ENCODE data around the gene SNX27.
A peak's percentile ranks its signal among the peaks of the same experiment; 100 is the strongest.
"Not testable (repeated sequence)": the region's sequence is repeated elsewhere in the genome, so short reads cannot be mapped to it uniquely, and the experiment has no call there.

Gene SNX27

DNA sequence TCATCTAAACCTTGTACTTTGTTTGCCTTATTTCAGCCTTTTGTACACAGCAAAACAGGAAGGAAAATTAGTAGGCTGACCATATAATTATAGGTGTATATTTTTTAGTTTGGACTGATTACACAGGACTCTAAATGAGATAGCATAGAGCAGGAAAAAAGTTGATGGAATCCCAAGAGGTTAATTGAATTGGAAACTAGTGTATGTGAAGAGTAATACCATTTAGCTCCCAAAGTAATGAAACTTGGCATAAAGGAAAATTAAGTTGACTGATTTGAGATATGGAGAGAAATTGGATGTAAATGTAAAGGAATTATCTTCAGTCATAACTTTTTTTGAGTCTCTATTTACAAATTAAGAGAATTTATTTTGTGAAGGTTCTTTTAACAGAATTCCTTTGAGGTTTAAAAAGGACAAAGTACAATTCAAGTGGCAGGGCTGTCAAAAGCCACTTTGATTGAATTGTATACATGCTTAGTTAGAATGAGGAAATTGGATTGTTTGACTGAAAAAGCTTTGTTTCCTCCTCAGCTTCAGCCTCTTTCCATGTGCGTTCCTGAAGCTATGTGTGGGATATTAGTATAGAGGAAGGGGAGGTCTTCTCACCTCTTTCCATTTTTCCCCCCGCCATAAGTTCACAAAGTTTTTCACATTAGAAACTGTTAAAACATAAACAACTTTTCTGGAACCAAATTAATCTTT lies 26.4 kb downstream of the SNX27 start:
- no peak for TF ChIP-seq CTCF (conservative IDR thresholded peaks at IDR 0.05; ENCODE audit: low read length)
- H3K4me3 ChIP-seq (ENCODE audit: low read length): no peak overlapping the region
- DNase-seq (ENCODE audit: low read depth): no peak

DNA sequence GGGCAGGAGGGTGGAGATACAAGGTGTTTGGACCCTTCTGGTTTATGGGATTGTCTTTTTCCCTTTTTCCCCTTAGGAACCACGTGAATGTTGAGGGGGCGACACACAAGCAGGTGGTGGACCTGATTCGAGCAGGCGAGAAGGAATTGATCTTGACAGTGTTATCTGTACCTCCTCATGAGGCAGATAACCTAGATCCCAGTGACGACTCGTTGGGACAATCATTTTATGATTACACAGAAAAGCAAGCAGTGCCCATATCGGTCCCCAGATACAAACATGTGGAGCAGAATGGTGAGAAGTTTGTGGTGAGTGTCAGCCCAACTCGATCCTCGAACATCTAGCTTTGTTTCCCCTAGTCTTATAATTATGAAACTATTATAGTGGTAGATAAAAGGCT lies 27.0 kb downstream of the SNX27 start:
- H3K4me3 ChIP-seq (ENCODE audit: low read length): no peak overlapping the region
- TF ChIP-seq CTCF (conservative IDR thresholded peaks at IDR 0.05; ENCODE audit: low read length): no peak

DNA sequence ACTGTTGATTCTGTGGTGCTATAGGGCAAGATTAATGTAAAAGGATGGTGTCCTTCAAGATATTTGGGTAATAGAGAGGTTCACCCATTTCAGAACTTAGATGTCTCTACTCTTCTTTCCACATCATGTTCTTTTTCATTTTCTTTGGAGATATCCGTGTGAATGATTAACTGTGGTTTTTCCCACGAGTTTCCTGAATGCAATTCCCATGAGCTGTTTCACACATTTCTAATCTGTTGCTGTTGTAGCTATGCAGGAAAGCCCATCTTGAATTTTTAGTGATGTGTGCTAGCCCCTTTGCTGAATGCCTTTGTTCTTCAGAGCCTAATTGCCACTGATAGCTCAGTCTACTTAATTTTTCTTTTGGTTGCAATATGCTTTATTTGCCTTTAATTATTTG lies 27.6 kb downstream of the SNX27 start:
- DNase-seq (ENCODE audit: low read depth): peak; percentile 67
- TF ChIP-seq CTCF (conservative IDR thresholded peaks at IDR 0.05; ENCODE audit: low read length): no peak
- no peak overlapping the region for H3K4me3 ChIP-seq (ENCODE audit: low read length)

More for the DNA sequence above, 27.0 kb downstream of the SNX27 start:
- DNase-seq (ENCODE audit: low read depth): no peak

DNA sequence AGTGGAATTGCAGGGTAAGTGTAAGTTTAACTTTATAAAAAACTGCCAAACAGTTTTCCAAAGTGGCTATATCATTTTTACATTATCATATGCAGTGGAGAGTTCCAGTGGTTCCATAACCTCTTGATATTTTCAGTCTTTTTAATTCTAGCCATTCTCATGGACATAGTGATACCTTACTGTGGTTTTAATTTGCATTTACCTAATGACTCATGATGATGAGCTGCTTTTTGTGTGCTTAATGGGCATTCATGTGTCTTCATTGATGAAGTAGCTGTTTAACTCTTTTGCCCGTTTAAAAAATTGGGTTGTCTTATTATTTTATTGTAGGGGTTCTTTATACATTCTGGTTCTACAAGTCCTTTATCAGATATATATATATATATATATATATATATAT lies 29.4 kb downstream of the SNX27 start:
- TF ChIP-seq CTCF (conservative IDR thresholded peaks at IDR 0.05; ENCODE audit: low read length): no peak
- no peak for DNase-seq (ENCODE audit: low read depth)
- no peak overlapping the region for H3K4me3 ChIP-seq (ENCODE audit: low read length)

DNA sequence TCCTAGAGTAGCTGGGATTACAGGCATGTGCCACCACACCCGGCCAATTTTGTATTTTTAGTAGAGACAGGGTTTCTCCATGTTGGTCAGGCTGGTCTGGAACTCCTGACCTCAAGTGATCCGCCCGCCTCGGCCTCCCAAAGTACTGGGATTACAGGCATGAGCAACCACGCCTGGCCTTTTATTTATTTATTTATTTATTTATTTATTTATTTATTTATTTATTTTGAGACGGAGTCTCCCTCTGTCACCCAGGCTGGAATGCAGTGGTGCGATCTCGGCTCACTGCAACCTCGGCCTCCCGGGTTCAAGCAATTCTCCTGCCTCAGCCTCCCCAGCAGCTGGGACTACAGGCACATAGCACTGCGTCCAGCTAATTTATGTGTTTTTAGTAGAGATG lies 31.2 kb downstream of the SNX27 start:
- DNase-seq (ENCODE audit: low read depth); H3K4me3 ChIP-seq (ENCODE audit: low read length): not testable (repeated sequence)

DNA sequence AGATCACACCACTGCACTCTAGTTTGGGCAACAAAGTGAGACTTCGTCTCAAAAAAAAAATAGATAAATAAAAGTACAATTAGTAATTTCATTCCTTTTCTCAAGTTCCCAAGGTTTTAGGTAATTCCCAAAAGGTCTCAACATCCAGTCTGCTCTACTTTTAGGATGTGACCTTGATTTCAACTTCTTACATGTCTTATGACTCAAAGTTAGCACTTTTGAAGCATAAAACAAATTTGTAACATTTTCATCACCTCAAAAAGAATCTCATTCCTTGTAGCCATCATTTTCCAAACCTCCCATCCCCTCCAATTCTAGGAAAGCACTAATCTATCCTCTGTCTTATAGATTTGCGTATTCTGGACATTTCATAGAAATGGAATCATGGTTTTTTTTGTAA lies 32.2 kb downstream of the SNX27 start:
- TF ChIP-seq CTCF (conservative IDR thresholded peaks at IDR 0.05; ENCODE audit: low read length): no peak
- DNase-seq (ENCODE audit: low read depth): peak; percentile 10
- no peak overlapping the region for H3K4me3 ChIP-seq (ENCODE audit: low read length)

DNA sequence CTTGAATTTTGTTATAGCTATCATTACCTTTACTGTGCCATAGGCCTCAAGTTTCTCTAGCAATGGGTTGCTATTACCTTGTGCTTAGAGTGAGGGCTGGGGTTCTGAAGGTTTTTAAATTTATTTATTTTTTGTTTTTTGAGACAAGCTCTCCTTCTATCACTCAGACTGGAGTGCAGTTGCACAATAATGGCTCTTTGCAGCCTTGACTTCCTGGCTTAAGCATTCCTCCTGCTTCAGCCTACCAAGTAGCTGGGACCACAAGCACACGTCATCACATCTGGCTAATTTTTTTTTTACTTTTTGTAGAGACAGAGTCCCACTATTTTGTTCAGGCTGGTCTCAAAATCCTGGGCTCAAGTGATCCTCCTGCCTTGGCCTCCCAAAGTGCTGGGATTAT lies 41.5 kb downstream of the SNX27 start:
- no peak overlapping the region for H3K4me3 ChIP-seq (ENCODE audit: low read length)
- TF ChIP-seq CTCF (conservative IDR thresholded peaks at IDR 0.05; ENCODE audit: low read length): no peak
- peak; percentile 80 for DNase-seq (ENCODE audit: low read depth)

- DNase-seq (ENCODE audit: low read depth): no peak
- TF ChIP-seq CTCF (conservative IDR thresholded peaks at IDR 0.05; ENCODE audit: low read length): no peak
- H3K4me3 ChIP-seq (ENCODE audit: low read length): no peak overlapping the region
These were observed 43.5 kb downstream of the SNX27 start for GRCh38 chr1:151655371-151655770.

Measured in AG10803 (cell line).